Neural progenitor cell (in vitro differentiated cells): Measurements from ENCODE around the gene FGF9. TPM values are rescaled to one million over a fixed set of nuclear protein-coding genes. Genes with fewer than 3 reads are reported as not detected.

Experiments
- DNase-seq: peaks from one replicate; pipeline ENCODE4 v3.0.0-alpha.2; 2016; ENCODE audit warnings: low spot score
- H2AFZ ChIP-seq: fragments of 200-600 bp; sonication (generic); replicated peaks from 2 replicates; pipeline ENCODE4 v1.6.1; 2016; ENCODE audit warnings: antibody characterized with exemption
- H3F3A ChIP-seq: fragments of 200-600 bp; sonication (generic); 2 replicates; pipeline ENCODE4 v1.6.1; 2016; ENCODE audit warnings: antibody characterized with exemption, low read depth
- H3K27ac ChIP-seq: fragments of 200-600 bp; sonication (generic); 2 replicates; pipeline ENCODE4 v1.5.1; 2016; ENCODE audit warnings: mild to moderate bottlenecking
- H3K27me3 ChIP-seq: fragments of 200-600 bp; sonication (generic); 2 replicates; pipeline ENCODE4 v1.6.1; 2016; ENCODE audit warnings: mild to moderate bottlenecking, moderate library complexity
- H3K36me3 ChIP-seq: fragments of 200-600 bp; sonication (generic); 2 replicates; pipeline ENCODE4 v1.5.1; 2016
- H3K4me1 ChIP-seq: fragments of 200-600 bp; sonication (generic); 2 replicates; pipeline ENCODE4 v1.6.1; 2016; ENCODE audit warnings: mixed run types
- H3K4me2 ChIP-seq: fragments of 200-600 bp; sonication (generic); 2 replicates; pipeline ENCODE4 v1.6.1; 2016
- H3K4me3 ChIP-seq: fragments of 200-600 bp; sonication (generic); 2 replicates; pipeline ENCODE4 v1.5.1; 2016
- H3K79me2 ChIP-seq: fragments of 200-600 bp; sonication (generic); 2 replicates; pipeline ENCODE4 v1.6.1; 2016; ENCODE audit warnings: low read depth
- H3K9ac ChIP-seq: fragments of 200-600 bp; sonication (generic); 2 replicates; pipeline ENCODE4 v1.6.1; 2016
- H3K9me3 ChIP-seq: fragments of 200-600 bp; sonication (generic); 2 replicates; pipeline ENCODE4 v1.5.1; 2016; ENCODE audit warnings: low read depth
- H4K20me1 ChIP-seq: fragments of 200-600 bp; sonication (generic); 2 replicates; pipeline ENCODE4 v1.6.1; 2016; ENCODE audit warnings: low read depth
- H3K27ac Mint-ChIP-seq: 3 replicates; pipeline ENCODE4 v1.8.0; 2021; ENCODE audit warnings: mixed read lengths
- H3K27me3 Mint-ChIP-seq: 2 replicates; pipeline ENCODE4 v1.8.0; 2022; ENCODE audit warnings: low read depth, mild to moderate bottlenecking, inconsistent platforms, moderate library complexity, mixed read lengths; ENCODE audit not compliant: insufficient read depth
- H3K36me3 Mint-ChIP-seq: 3 replicates; pipeline ENCODE4 v1.8.0; 2021; ENCODE audit warnings: mixed read lengths
- H3K4me1 Mint-ChIP-seq: 3 replicates; pipeline ENCODE4 v1.8.0; 2021; ENCODE audit warnings: mixed read lengths
- H3K4me3 Mint-ChIP-seq: 3 replicates; pipeline ENCODE4 v1.8.0; 2021; ENCODE audit warnings: mild to moderate bottlenecking, moderate library complexity, mixed read lengths
- H3K9me3 Mint-ChIP-seq: 3 replicates; pipeline ENCODE4 v1.8.0; 2020; ENCODE audit warnings: mixed read lengths
- CTCF ChIP-seq: fragments of 200-600 bp; sonication (generic); IDR thresholded peaks from 2 replicates; pipeline ENCODE4 v1.5.1; 2017; ENCODE audit warnings: antibody characterized with exemption, mild to moderate bottlenecking
- EZH2 ChIP-seq: fragments of 200-600 bp; sonication (generic); IDR thresholded peaks from 2 replicates; pipeline ENCODE4 v1.6.1; 2017; ENCODE audit warnings: antibody characterized with exemption, mild to moderate bottlenecking, moderate library complexity
- EZH2phosphoT487 ChIP-seq: fragments of 200-600 bp; sonication (generic); IDR thresholded peaks from 2 replicates; pipeline ENCODE4 v1.6.1; 2017; ENCODE audit warnings: antibody characterized with exemption
- total RNA-seq: library from RNA; depleted of rRNA; stranded (reverse); fragments of >200 nt; gene quantifications from 2 replicates; pipeline ENCODE4 v1.2.3, GENCODE V29; 2015; ENCODE audit warnings: low replicate concordance

The FGF9 gene
- total RNA-seq, 1 donor from 2014 or later, result 2.1 TPM

- no peak for TF ChIP-seq EZH2
- TF ChIP-seq CTCF, result no peak
- no peak for TF ChIP-seq EZH2phosphoT487
- H3K27me3 ChIP-seq, result no peaks in the 10 kb centered on the region
- no peak overlapping the region for H3K27ac ChIP-seq
- no peaks in the 10 kb centered on the region for H3K9me3 Mint-ChIP-seq
- no peak overlapping the region for H3K4me2 ChIP-seq
- H3K9ac ChIP-seq, result no peak overlapping the region
- no peak for DNase-seq
- no peak overlapping the region for H3K27ac Mint-ChIP-seq
- peaks cover 12% of the 10 kb centered on the region for H3K4me1 Mint-ChIP-seq
- peaks cover 3% of the 10 kb centered on the region for H3K27me3 Mint-ChIP-seq
- no peak overlapping the region for H2AFZ ChIP-seq
- H3K4me3 Mint-ChIP-seq, result no peak overlapping the region
- peaks cover 5% of the 10 kb centered on the region for H3K4me1 ChIP-seq
- no peaks in the 10 kb centered on the region for H3K9me3 ChIP-seq
- no peaks in the 10 kb centered on the region for H3F3A ChIP-seq
- no peaks in the 10 kb centered on the region for H4K20me1 ChIP-seq
- no peak overlapping the region for H3K4me3 ChIP-seq
- H3K36me3 ChIP-seq, result no peaks in the 10 kb centered on the region
- no peaks in the 10 kb centered on the region for H3K36me3 Mint-ChIP-seq
- no peaks in the 10 kb centered on the region for H3K79me2 ChIP-seq
These were observed 67.8 kb downstream of the FGF9 start for GRCh38 chr13:21738630-21739029.

GRCh38 chr13:21739771-21740170 is 68.9 kb downstream of the FGF9 start:
- DNase-seq, result no peak
- Mint-ChIP-seq H3K9me3 (no peaks in the 10 kb centered on the region), H3K27me3 (peaks cover 3% of the 10 kb centered on the region), H3K4me3 (no peak overlapping the region), H3K4me1 (peaks cover 12% of the 10 kb centered on the region), H3K36me3 (no peaks in the 10 kb centered on the region), H3K27ac (no peak overlapping the region)
- Histone ChIP-seq H3K27ac (no peak overlapping the region), H4K20me1 (no peaks in the 10 kb centered on the region), H3F3A (no peaks in the 10 kb centered on the region), H3K4me1 (no peaks in the 10 kb centered on the region), H3K4me3 (no peak overlapping the region), H3K36me3 (no peaks in the 10 kb centered on the region), H3K9ac (no peak overlapping the region), H3K9me3 (no peaks in the 10 kb centered on the region), H3K27me3 (no peaks in the 10 kb centered on the region), H2AFZ (no peak overlapping the region), H3K79me2 (no peaks in the 10 kb centered on the region), H3K4me2 (no peak overlapping the region)
- TF ChIP-seq EZH2phosphoT487 (no peak), EZH2 (no peak), CTCF (no peak)

GRCh38 chr13:21741396-21741979 is 70.6 kb downstream of the FGF9 start:
- no peak overlapping the region for H3K4me3 Mint-ChIP-seq
- no peak overlapping the region for H3K4me3 ChIP-seq
- no peaks in the 10 kb centered on the region for H3K27me3 ChIP-seq
- no peaks in the 10 kb centered on the region for H3K79me2 ChIP-seq
- no peaks in the 10 kb centered on the region for H3K9me3 Mint-ChIP-seq
- H3K36me3 Mint-ChIP-seq, result no peaks in the 10 kb centered on the region
- DNase-seq, result no peak
- H4K20me1 ChIP-seq, result no peaks in the 10 kb centered on the region
- H3K4me1 Mint-ChIP-seq, result peaks cover 3% of the 10 kb centered on the region
- no peak overlapping the region for H3K4me2 ChIP-seq
- H3K27me3 Mint-ChIP-seq, result peaks cover 3% of the 10 kb centered on the region
- no peak overlapping the region for H3K27ac Mint-ChIP-seq
- H3K9ac ChIP-seq, result no peak overlapping the region
- H3F3A ChIP-seq, result no peaks in the 10 kb centered on the region
- no peak overlapping the region for H2AFZ ChIP-seq
- TF ChIP-seq EZH2, result no peak
- H3K27ac ChIP-seq, result no peak overlapping the region
- no peaks in the 10 kb centered on the region for H3K36me3 ChIP-seq
- H3K4me1 ChIP-seq, result no peaks in the 10 kb centered on the region
- H3K9me3 ChIP-seq, result no peaks in the 10 kb centered on the region

- no peak overlapping the region for H3K4me3 Mint-ChIP-seq
- no peak overlapping the region for H3K27ac Mint-ChIP-seq
- no peak overlapping the region for H2AFZ ChIP-seq
- H3F3A ChIP-seq, result no peaks in the 10 kb centered on the region
- H3K9me3 ChIP-seq, result no peaks in the 10 kb centered on the region
- no peak overlapping the region for H3K4me3 ChIP-seq
- no peak for DNase-seq
- no peaks in the 10 kb centered on the region for H3K4me1 Mint-ChIP-seq
- H3K27me3 ChIP-seq, result no peaks in the 10 kb centered on the region
- peaks cover 3% of the 10 kb centered on the region for H3K27me3 Mint-ChIP-seq
- H3K79me2 ChIP-seq, result no peaks in the 10 kb centered on the region
- no peaks in the 10 kb centered on the region for H3K4me1 ChIP-seq
- H3K9ac ChIP-seq, result no peak overlapping the region
- H3K27ac ChIP-seq, result no peak overlapping the region
- H3K4me2 ChIP-seq, result no peak overlapping the region
- no peak for TF ChIP-seq EZH2
- no peak for TF ChIP-seq CTCF
- TF ChIP-seq EZH2phosphoT487, result no peak
- no peaks in the 10 kb centered on the region for H4K20me1 ChIP-seq
- no peaks in the 10 kb centered on the region for H3K9me3 Mint-ChIP-seq
- no peaks in the 10 kb centered on the region for H3K36me3 Mint-ChIP-seq
- H3K36me3 ChIP-seq, result no peaks in the 10 kb centered on the region
These were observed 71.2 kb downstream of the FGF9 start for GRCh38 chr13:21742096-21742495.
